Fibroblast of upper back skin (primary cell): ENCODE results near the gene PIP5KL1.

ENCODE experiments used
- DNase-seq: peaks from one replicate; pipeline ENCODE4 v3.0.0-alpha.2; 2013

The PIP5KL1 gene

GRCh38 chr9:127930231-127931091 is at the start of gene PIP5KL1:
PIP5KL1 (minus strand) TSS chr9:127930777; CDS start chr9:127930752, 25 bp downstream.
- DNase-seq: peak; percentile 77

GRCh38 chr9:127980060-127980705 is 49.6 kb upstream of the PIP5KL1 start:
- no peak for DNase-seq

- no peak for DNase-seq
Observed at GRCh38 chr9:127979333-127980059, 48.9 kb upstream of the PIP5KL1 start.

- DNase-seq: no peak
Observed at GRCh38 chr9:127979015-127979332, 48.4 kb upstream of the PIP5KL1 start.

GRCh38 chr9:127977884-127978647 is 47.5 kb upstream of the PIP5KL1 start:
- peak; percentile 82 for DNase-seq

GRCh38 chr9:127977009-127977883 is 46.7 kb upstream of the PIP5KL1 start:
- no peak for DNase-seq

GRCh38 chr9:127976498-127976897 is 45.9 kb upstream of the PIP5KL1 start:
- DNase-seq: no peak

GRCh38 chr9:127975376-127976315 is 45.1 kb upstream of the PIP5KL1 start:
- DNase-seq: no peak

GRCh38 chr9:127974769-127975261 is 44.2 kb upstream of the PIP5KL1 start:
- DNase-seq: peak; percentile 60

- DNase-seq: no peak
Observed at GRCh38 chr9:127974001-127974768, 43.6 kb upstream of the PIP5KL1 start.

GRCh38 chr9:127973169-127974000 is 42.8 kb upstream of the PIP5KL1 start:
- no peak for DNase-seq

GRCh38 chr9:127972236-127972871 is 41.8 kb upstream of the PIP5KL1 start:
- no peak for DNase-seq

GRCh38 chr9:127971357-127972235 is 41.0 kb upstream of the PIP5KL1 start:
- no peak for DNase-seq

GRCh38 chr9:127970401-127971313 is 40.1 kb upstream of the PIP5KL1 start:
- DNase-seq: no peak

GRCh38 chr9:127968700-127969383 is 38.3 kb upstream of the PIP5KL1 start:
- DNase-seq: peak; percentile 95
